GM10266 (cell line): ENCODE data around the gene PARD3.
"Not testable (repeated sequence)": the region's sequence is repeated elsewhere in the genome, so short reads cannot be mapped to it uniquely, and the experiment has no call there.

Experiments used
- DNase-seq: peaks from one replicate; pipeline ENCODE4 v3.0.0; 2012; ENCODE audit errors: extremely low spot score
- TF ChIP-seq, protein P1 (sequence below): IDR thresholded peaks from 2 replicates; pipeline ENCODE4 v1.5.1; 2012; ENCODE audit warnings: mild to moderate bottlenecking, low read depth; ENCODE audit not compliant: control insufficient read depth, insufficient read depth; ENCODE audit errors: missing control alignments

Gene PARD3

DNA sequence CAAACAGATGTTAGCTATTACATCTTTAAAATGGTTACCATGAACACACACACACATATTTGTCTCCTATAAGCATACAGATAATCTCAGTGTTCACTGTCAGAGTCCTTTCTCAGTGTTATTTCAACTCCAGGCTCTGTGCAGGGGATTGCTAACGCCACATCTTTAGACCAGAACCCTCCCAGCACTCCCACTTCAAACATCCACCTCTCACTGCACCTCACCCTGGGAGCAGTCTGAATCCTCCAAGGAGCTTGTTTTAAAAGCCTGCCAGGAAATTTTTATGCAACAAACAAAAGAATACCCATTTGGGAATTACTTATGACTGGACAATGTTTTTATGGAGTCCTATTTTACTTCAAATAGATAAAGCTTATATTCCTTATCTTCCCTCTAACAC lies 107.4 kb downstream of the PARD3 start:
- no peak for DNase-seq
- TF ChIP-seq, protein P1, sequence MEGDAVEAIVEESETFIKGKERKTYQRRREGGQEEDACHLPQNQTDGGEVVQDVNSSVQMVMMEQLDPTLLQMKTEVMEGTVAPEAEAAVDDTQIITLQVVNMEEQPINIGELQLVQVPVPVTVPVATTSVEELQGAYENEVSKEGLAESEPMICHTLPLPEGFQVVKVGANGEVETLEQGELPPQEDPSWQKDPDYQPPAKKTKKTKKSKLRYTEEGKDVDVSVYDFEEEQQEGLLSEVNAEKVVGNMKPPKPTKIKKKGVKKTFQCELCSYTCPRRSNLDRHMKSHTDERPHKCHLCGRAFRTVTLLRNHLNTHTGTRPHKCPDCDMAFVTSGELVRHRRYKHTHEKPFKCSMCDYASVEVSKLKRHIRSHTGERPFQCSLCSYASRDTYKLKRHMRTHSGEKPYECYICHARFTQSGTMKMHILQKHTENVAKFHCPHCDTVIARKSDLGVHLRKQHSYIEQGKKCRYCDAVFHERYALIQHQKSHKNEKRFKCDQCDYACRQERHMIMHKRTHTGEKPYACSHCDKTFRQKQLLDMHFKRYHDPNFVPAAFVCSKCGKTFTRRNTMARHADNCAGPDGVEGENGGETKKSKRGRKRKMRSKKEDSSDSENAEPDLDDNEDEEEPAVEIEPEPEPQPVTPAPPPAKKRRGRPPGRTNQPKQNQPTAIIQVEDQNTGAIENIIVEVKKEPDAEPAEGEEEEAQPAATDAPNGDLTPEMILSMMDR = no peak

DNA sequence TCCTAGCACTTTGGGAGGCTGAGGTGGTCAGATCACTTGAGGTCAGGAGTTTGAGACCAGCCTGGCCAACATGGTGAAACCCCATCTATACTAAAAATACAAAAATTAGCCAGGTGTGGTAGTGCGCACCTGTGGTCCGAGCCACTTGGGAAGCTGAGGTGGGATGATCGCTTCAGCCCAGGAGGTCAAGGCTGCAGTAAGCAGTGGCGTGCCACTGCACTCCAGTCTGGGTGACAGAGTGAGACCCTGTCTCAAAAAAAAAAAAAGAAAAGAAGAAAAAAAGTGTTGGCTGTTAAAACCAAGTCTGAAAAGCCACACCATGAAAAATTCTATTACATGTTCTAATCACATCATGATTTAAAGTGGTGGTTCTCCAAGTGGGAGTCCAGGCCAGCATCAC lies 108.1 kb downstream of the PARD3 start:
- DNase-seq = not testable (repeated sequence)

DNA sequence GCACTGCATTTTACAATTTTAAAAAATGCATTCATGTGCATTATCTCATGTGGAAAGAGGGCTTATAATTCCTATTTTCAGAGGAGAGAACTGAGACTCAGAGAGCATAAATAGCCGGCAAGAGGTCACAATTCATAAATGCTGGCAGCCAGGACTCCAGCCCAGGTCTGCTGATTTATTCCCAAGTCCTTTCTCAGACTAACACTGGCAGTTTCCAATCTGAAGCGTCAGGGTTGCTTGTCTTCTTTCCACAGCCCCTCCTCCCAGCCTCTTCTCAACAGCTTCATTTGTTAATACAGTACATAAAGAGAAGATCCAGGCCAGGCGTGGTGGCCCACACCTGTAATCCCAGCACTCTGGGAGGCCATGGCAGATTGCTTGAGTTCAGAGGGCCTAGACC lies 108.9 kb downstream of the PARD3 start:
- TF ChIP-seq, protein P1 = no peak
- no peak for DNase-seq

DNA sequence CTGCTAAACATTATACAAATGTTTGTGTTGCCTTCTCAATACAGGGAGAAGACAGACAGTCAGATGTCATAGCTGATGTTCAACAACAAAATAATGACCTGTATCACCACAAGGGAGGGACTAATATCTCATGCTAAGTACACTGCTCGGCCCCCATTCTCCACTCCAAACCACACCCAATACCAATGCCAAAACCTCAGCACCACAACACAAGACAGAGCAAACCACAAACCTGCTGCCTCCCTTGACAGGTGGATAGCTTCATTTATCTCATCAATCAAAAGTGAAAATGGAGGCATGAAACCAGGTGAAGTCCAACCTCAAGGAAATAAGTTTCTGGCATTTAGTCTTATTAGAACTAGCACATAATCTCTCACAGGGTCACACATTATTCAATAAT lies 109.5 kb downstream of the PARD3 start:
- no peak for DNase-seq
- TF ChIP-seq, protein P1 = no peak

DNA sequence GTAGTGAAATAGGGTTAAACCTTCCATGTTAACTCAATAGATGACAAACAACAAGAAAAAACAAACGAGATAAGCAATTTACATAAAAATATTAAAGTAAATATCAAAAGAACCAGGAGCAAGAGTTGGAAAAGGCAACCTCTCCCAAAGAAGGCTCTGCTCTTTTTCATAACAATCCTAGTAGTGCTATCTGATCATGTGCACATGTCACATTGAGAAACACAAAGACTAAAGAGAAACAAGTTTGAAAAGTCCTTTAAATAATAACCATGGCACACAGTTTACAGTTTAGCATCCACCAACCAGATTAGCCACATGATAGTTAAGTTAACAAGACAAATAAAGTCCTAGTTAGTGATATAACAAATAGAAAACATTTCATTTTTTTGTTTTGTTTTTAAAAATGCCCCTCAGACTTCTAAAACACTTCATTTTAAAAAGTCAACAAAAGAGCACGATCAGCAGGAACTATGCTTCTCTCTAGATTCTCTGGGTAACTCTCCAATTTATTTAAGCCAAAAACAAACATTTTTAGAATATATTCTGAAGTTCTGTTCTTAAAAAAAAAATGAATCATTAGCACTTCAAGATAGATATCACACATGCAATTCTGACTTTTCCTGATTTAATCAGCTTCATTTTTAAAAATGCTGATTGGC lies 110.4 kb downstream of the PARD3 start:
- TF ChIP-seq, protein P1 = no peak
- DNase-seq = no peak

DNA sequence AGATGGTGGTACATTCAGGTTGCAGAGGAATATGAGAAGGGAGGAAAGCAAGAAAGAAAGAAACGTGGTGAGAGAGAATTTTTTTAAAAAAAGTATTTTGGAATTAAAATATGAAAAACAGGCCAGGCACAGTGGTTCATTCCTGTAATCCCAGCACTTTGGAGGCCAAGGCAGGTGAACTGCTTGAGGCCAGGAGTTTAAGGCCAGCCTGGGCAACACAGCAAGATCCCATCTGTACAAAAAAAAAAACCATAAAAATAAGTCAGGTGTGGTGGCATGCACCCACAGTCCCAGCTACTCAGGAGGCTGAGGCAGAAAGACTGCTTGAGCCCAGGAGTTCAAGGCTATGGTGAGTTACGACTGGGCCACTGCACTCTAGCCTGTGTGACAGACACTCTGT lies 112.1 kb downstream of the PARD3 start:
- DNase-seq = no peak
- TF ChIP-seq, protein P1 = no peak

DNA sequence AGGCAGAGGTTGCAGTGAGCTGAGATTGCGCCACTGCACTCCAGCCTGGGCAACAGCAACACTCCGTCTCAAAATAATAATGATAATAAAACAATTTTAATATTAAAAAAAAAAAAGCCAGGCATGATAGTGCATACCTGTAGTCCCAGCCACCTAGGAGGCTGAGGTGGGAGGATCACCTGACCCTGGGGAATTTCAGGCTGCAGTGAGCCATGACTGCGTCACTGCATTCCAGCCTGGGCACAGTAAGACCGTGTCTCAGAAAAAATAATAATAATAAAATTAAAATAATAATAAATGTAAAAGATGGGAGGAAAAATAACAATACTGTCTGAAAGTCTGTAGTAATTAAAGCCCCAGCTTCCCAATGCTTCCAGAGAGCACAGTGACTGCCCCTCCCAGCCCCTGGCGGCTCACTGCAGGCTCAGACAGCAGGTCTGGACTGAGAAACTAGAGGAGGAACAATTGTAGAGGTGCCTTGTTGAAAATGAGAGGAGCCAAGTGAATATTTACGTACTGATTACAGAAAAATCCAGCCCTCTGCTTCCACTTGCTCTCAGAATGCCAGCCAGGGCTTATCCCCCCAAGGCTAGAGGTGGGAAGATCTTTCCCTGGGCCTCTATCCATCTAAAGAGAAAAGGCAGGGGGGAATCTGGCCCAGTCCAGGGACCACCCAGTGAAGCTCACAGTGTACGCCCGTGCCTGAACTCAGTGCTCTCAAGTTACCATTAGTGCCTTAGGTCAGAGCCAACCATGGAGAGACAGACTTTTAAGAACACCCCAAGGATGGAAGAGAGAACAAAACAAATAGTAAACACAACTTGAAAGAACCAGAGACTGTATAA lies 112.8 kb downstream of the PARD3 start:
- TF ChIP-seq, protein P1 = no peak
- no peak for DNase-seq

DNA sequence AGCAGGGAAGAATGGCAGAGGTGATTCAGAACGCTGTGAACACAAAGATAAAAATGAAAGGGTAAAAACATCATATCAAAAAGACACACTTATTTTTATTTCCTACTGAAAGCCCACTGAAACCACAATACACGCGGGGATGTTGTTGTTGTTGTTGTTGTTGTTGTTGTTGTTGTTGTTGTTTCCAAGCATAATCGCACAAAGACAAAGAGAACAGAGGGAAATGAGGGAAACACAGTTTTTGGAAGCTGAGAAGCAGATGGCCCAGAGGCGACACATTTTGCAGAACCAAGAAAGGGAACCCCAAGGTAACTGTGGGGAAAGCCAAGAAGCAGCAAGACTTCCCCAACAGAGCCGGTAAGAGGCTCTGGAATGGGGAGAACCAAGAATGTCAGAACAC lies 113.9 kb downstream of the PARD3 start:
- TF ChIP-seq, protein P1 = no peak
- DNase-seq = no peak

DNA sequence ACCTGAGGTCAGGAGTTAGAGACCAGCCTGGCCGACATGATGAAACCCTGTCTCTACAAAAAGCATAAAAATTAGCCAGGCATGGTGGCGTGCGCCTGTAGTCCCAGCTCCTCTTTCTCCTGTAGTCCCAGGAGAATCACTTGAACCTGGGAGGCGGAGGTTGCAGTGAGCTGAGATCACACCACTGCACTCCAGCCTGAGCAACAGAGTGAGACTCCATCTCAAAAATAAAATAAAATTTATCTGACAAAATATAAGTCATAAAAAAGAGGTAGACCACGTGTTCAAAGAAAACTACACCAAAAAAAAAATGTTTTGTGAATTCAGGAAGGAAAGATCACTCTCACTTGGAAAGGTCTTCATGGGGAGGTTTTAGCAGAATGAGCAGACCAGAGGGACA lies 114.3 kb downstream of the PARD3 start:
- DNase-seq = not testable (repeated sequence)
